GM13976 (cell line): ENCODE results near the gene ANXA7.
"Not testable (repeated sequence)": the region's sequence is repeated elsewhere in the genome, so short reads cannot be mapped to it uniquely, and the experiment has no call there.

ENCODE experiments used
- DNase-seq: peaks from one replicate; pipeline ENCODE4 v3.0.0; 2012; ENCODE audit warnings: low spot score
- CTCF ChIP-seq: IDR thresholded peaks from 2 replicates; pipeline ENCODE4 v1.5.1; 2012; ENCODE audit warnings: borderline replicate concordance, mild to moderate bottlenecking; ENCODE audit not compliant: insufficient read depth; ENCODE audit errors: extremely low read depth, missing control alignments, control extremely low read depth
- in situ Hi-C: fragments of 300-500 bp; cut with MboI; formaldehyde crosslinking; loops from one replicate; pipeline ENCODE4 v1.12.0; 2022; ENCODE audit warnings: low sequenced_read_pairs, mixed read lengths, inconsistent platforms; ENCODE audit not compliant: unreplicated experiment

Gene ANXA7

GRCh38 chr10:73332379-73332778, 81.5 kb downstream of the ANXA7 start:
- DNase-seq = no peak
- TF ChIP-seq CTCF = no peak
- in situ Hi-C loops = no loop called here

- in situ Hi-C loops, DNase-seq: not testable (repeated sequence)
Measured at GRCh38 chr10:73328523-73328922, 85.3 kb downstream of the ANXA7 start.

GRCh38 chr10:73325290-73325689, 88.6 kb downstream of the ANXA7 start:
- DNase-seq = not testable (repeated sequence)

More at GRCh38 chr10:73325290-73325689, 88.6 kb downstream of the ANXA7 start:
- in situ Hi-C loops = not testable (repeated sequence)
